H9 (cell line): Measurements from ENCODE around the gene TUT4. TPM values are rescaled to one million over a fixed set of nuclear protein-coding genes. Genes with fewer than 3 reads are reported as not detected.

Source experiments
- DNase-seq: peaks from one replicate; pipeline ENCODE4 v3.0.0-alpha.2; 2017
- H2AFZ ChIP-seq: one replicate; pipeline ENCODE4 v1.6.1; 2013; ENCODE audit warnings: mild to moderate bottlenecking, low read length, control low read depth, moderate library complexity
- H2AK5ac ChIP-seq: 2 replicates; pipeline ENCODE4 v1.6.1; 2013; ENCODE audit warnings: low read length, control low read depth, mixed read lengths; ENCODE audit not compliant: insufficient read length
- H2BK120ac ChIP-seq: one replicate; pipeline ENCODE4 v1.6.1; 2013; ENCODE audit warnings: low read depth, mild to moderate bottlenecking, low read length, control low read depth, inconsistent platforms; ENCODE audit not compliant: poor library complexity, severe bottlenecking
- H2BK12ac ChIP-seq: 2 replicates; pipeline ENCODE4 v1.6.1; 2013; ENCODE audit warnings: low read length, control low read depth, mixed read lengths, low read depth; ENCODE audit not compliant: insufficient read length
- H2BK15ac ChIP-seq: 2 replicates; pipeline ENCODE4 v1.6.1; 2013; ENCODE audit warnings: low read depth, low read length, control low read depth
- H2BK20ac ChIP-seq: one replicate; pipeline ENCODE4 v1.6.1; 2013; ENCODE audit warnings: low read depth, mild to moderate bottlenecking, low read length, control low read depth, inconsistent platforms; ENCODE audit not compliant: poor library complexity, severe bottlenecking
- H2BK5ac ChIP-seq: 2 replicates; pipeline ENCODE4 v1.6.1; 2013; ENCODE audit warnings: low read length, control low read depth, mixed read lengths; ENCODE audit not compliant: insufficient read length
- H3K14ac ChIP-seq: 2 replicates; pipeline ENCODE4 v1.6.1; 2013; ENCODE audit warnings: low read length, control low read depth; ENCODE audit not compliant: insufficient read depth
- H3K18ac ChIP-seq: 2 replicates; pipeline ENCODE4 v1.6.1; 2013; ENCODE audit warnings: low read depth, mild to moderate bottlenecking, mixed read lengths, low read length, control low read depth; ENCODE audit not compliant: insufficient read length
- H3K23ac ChIP-seq: 2 replicates; pipeline ENCODE4 v1.6.1; 2013; ENCODE audit warnings: low read length, control low read depth, mixed read lengths, low read depth; ENCODE audit not compliant: insufficient read length
- H3K23me2 ChIP-seq: 2 replicates; pipeline ENCODE4 v1.6.1; 2013; ENCODE audit warnings: low read depth, mild to moderate bottlenecking, mixed read lengths, low read length, control low read depth; ENCODE audit not compliant: insufficient read length, poor library complexity, severe bottlenecking
- H3K27ac ChIP-seq: 2 replicates; pipeline ENCODE4 v1.5.1; 2013; ENCODE audit warnings: low read length, control low read depth, mixed read lengths, low read depth; ENCODE audit not compliant: insufficient read length
- H3K27me3 ChIP-seq: 2 replicates; pipeline ENCODE4 v1.6.1; 2013; ENCODE audit warnings: low read length, control low read depth, inconsistent platforms; ENCODE audit not compliant: insufficient read depth
- H3K4ac ChIP-seq: 2 replicates; pipeline ENCODE4 v1.6.1; 2013; ENCODE audit warnings: low read depth, mild to moderate bottlenecking, control low read depth, inconsistent platforms, low read length, moderate library complexity
- H3K4me1 ChIP-seq: 2 replicates; pipeline ENCODE4 v1.6.1; 2013; ENCODE audit warnings: low read length, control low read depth, inconsistent platforms; ENCODE audit not compliant: insufficient read depth
- H3K4me2 ChIP-seq: 2 replicates; pipeline ENCODE4 v1.6.1; 2013; ENCODE audit warnings: low read length, control low read depth, mixed read lengths; ENCODE audit not compliant: insufficient read length, insufficient read depth
- H3K56ac ChIP-seq: 2 replicates; pipeline ENCODE4 v1.6.1; 2013; ENCODE audit warnings: low read depth, mild to moderate bottlenecking, mixed read lengths, low read length, control low read depth; ENCODE audit not compliant: insufficient read length
- H3K79me1 ChIP-seq: 2 replicates; pipeline ENCODE4 v1.6.1; 2013; ENCODE audit warnings: low read depth, mild to moderate bottlenecking, moderate library complexity, low read length, control low read depth, inconsistent platforms; ENCODE audit not compliant: insufficient read depth, poor library complexity, severe bottlenecking
- H3K79me2 ChIP-seq: 2 replicates; pipeline ENCODE4 v1.6.1; 2013; ENCODE audit warnings: low read length, control low read depth, inconsistent platforms; ENCODE audit not compliant: insufficient read depth
- H3K9ac ChIP-seq: 2 replicates; pipeline ENCODE4 v1.6.1; 2013; ENCODE audit warnings: low read length, control low read depth, mixed read lengths; ENCODE audit not compliant: insufficient read length; ENCODE audit errors: extremely low read depth
- H3K9me3 ChIP-seq: one replicate; pipeline ENCODE4 v1.6.1; 2013; ENCODE audit warnings: low read depth, low read length, inconsistent platforms; ENCODE audit not compliant: control insufficient read depth
- H3T11ph ChIP-seq: one replicate; pipeline ENCODE4 v1.6.1; 2013; ENCODE audit warnings: mild to moderate bottlenecking, low read length, control low read depth, inconsistent platforms
- H4K20me1 ChIP-seq: one replicate; pipeline ENCODE4 v1.6.1; 2013; ENCODE audit not compliant: control insufficient read depth, insufficient read length, insufficient read depth
- H4K5ac ChIP-seq: 2 replicates; pipeline ENCODE4 v1.6.1; 2013; ENCODE audit warnings: low read depth, mild to moderate bottlenecking, mixed read lengths, low read length, control low read depth; ENCODE audit not compliant: insufficient read length
- H4K8ac ChIP-seq: replicated peaks from 2 replicates; pipeline ENCODE4 v1.6.1; 2013; ENCODE audit warnings: low read length, control low read depth, mixed read lengths, low read depth; ENCODE audit not compliant: insufficient read length
- H4K91ac ChIP-seq: 2 replicates; pipeline ENCODE4 v1.6.1; 2013; ENCODE audit warnings: low read depth, mild to moderate bottlenecking, moderate library complexity, mixed read lengths, low read length, control low read depth; ENCODE audit not compliant: insufficient read length
- H3K27ac Mint-ChIP-seq, 3 experiments: 2 replicates in 2 of 3; 3 replicates in 1 of 3; pipeline ENCODE4 v1.8.0; 2020 to 2021; ENCODE audit warnings: mixed read lengths in 3 of 3, mild to moderate bottlenecking in 1 of 3, moderate library complexity in 1 of 3
- H3K27me3 Mint-ChIP-seq: 2 replicates; pipeline ENCODE4 v1.8.0; 2021; ENCODE audit warnings: low read depth, mild to moderate bottlenecking, moderate library complexity, mixed read lengths
- H3K36me3 Mint-ChIP-seq, 3 experiments: 2 replicates in 2 of 3; 3 replicates in 1 of 3; pipeline ENCODE4 v1.8.0; 2020 to 2021; ENCODE audit warnings: low read depth in 3 of 3, mixed read lengths in 3 of 3; ENCODE audit not compliant: insufficient read depth in 1 of 3
- H3K4me1 Mint-ChIP-seq, 2 experiments: 2 replicates each; pipeline ENCODE4 v1.8.0; 2020; ENCODE audit warnings: mixed read lengths in 2 of 2
- H3K4me3 Mint-ChIP-seq, 2 experiments: 2 replicates in 1 of 2; 3 replicates in 1 of 2; pipeline ENCODE4 v1.8.0; 2020 to 2021; ENCODE audit warnings: mild to moderate bottlenecking in 2 of 2, mixed read lengths in 2 of 2, moderate library complexity in 1 of 2
- H3K9me3 Mint-ChIP-seq, 2 experiments: 2 replicates in 1 of 2; 3 replicates in 1 of 2; pipeline ENCODE4 v1.8.0; 2020; ENCODE audit warnings: mild to moderate bottlenecking in 2 of 2, mixed read lengths in 2 of 2, moderate library complexity in 1 of 2
- WGBS: extraction: QIAGEN DNeasy Blood & Tissue Kit; methylation state at CpG from one replicate; pipeline ENCODE4 v1.1.7; 2013; ENCODE audit warnings: missing lambda C conversion rate, low lambda C conversion rate, mixed read lengths; ENCODE audit not compliant: insufficient read length; ENCODE audit errors: extremely low coverage; 5-methylcytosine and 5-hydroxymethylcytosine counted together
- total RNA-seq: library from RNA; stranded (reverse); gene quantifications from 2 replicates; pipeline ENCODE4 v1.2.1, GENCODE V29; 2021
- TF ChIP-seq, protein P1 (sequence below): fragments of 200-600 bp; sonication (generic); conservative IDR thresholded peaks from 3 replicates; pipeline ENCODE4 v1.8.0; 2021; ENCODE audit warnings: antibody characterized with exemption, mild to moderate bottlenecking

Gene TUT4
- total RNA-seq, 1 experiment from 2014 or later = 59.3 TPM

GRCh38 chr1:52530563-52531144, 22.2 kb downstream of the TUT4 start:
- Histone ChIP-seq H2BK15ac (no peak overlapping the region), H3K27ac (no peak overlapping the region), H3T11ph (no peak overlapping the region), H2AFZ (no peak overlapping the region), H3K14ac (no peak overlapping the region), H4K5ac (no peak overlapping the region), H3K56ac (no peak overlapping the region), H3K9me3 (no peaks in the 10 kb centered on the region), H2BK20ac (no peak overlapping the region), H2AK5ac (no peak overlapping the region), H3K4me2 (no peak overlapping the region), H3K18ac (no peak overlapping the region), H3K79me2 (peaks cover 3% of the 10 kb centered on the region; the same call in 1 of the 2 replicates), H3K23ac (no peak overlapping the region), H2BK12ac (no peak overlapping the region), H4K8ac (no peak overlapping the region), H2BK5ac (no peak overlapping the region), H3K9ac (no peak overlapping the region), H4K20me1 (no peaks in the 10 kb centered on the region), H3K4ac (no peak overlapping the region), H4K91ac (no peak overlapping the region), H3K23me2 (no peaks in the 10 kb centered on the region), H3K79me1 (peaks cover 8% of the 10 kb centered on the region), H2BK120ac (no peak overlapping the region), H3K4me1 (no peaks in the 10 kb centered on the region), H3K27me3 (no peaks in the 10 kb centered on the region)
- no peak overlapping the region for H3K27ac Mint-ChIP-seq
- WGBS = no CpG with 5 or more reads among the region's 5 CpGs
- TF ChIP-seq, protein P1, sequence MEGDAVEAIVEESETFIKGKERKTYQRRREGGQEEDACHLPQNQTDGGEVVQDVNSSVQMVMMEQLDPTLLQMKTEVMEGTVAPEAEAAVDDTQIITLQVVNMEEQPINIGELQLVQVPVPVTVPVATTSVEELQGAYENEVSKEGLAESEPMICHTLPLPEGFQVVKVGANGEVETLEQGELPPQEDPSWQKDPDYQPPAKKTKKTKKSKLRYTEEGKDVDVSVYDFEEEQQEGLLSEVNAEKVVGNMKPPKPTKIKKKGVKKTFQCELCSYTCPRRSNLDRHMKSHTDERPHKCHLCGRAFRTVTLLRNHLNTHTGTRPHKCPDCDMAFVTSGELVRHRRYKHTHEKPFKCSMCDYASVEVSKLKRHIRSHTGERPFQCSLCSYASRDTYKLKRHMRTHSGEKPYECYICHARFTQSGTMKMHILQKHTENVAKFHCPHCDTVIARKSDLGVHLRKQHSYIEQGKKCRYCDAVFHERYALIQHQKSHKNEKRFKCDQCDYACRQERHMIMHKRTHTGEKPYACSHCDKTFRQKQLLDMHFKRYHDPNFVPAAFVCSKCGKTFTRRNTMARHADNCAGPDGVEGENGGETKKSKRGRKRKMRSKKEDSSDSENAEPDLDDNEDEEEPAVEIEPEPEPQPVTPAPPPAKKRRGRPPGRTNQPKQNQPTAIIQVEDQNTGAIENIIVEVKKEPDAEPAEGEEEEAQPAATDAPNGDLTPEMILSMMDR = no peak
- H3K27me3 Mint-ChIP-seq = no peaks in the 10 kb centered on the region
- DNase-seq = no peak
- H3K4me1 Mint-ChIP-seq = peaks cover 8% of the 10 kb centered on the region in 2 experiments; a peak in 3 of 4 replicates
- peaks cover 11 to 27% (median 19%) of the 10 kb centered on the region in 3 experiments; a peak in 6 of 7 replicates for H3K36me3 Mint-ChIP-seq
- peaks cover 5 to 6% of the 10 kb centered on the region in 2 experiments; a peak in 4 of 5 replicates for H3K9me3 Mint-ChIP-seq
- no peak overlapping the region for H3K4me3 Mint-ChIP-seq
